ENCODE measurements around the gene MED27. TPM values are rescaled to one million over a fixed set of nuclear protein-coding genes. Genes with fewer than 3 reads are reported as not detected.

The MED27 gene
- total RNA-seq, 4 donors from 2014 or later = 8.2 to 18.9 (median 11.8) TPM

- Histone ChIP-seq H3K27ac (no peak overlapping the region), H3K36me3 (no peaks in the 10 kb centered on the region), H3K4me1 (peaks cover 0 to 20% (median 0%) of the 10 kb centered on the region in 4 donors), H3K9me3 (no peaks in the 10 kb centered on the region), H3K4me3 (no peak overlapping the region), H3K27me3 (no peaks in the 10 kb centered on the region)
- no peak for DNase-seq (ENCODE audit: low spot score in 2 of 2)
- TF ChIP-seq POLR2A (IDR thresholded peaks at IDR 0.05) (no peak), CTCF (IDR thresholded peaks at IDR 0.05) (no peak), EP300 (IDR thresholded peaks at IDR 0.05) (no peak)
- 64 to 68% methylated on average over 5 of the region's 5 CpGs for WGBS, 2 donors
Measured at GRCh38 chr9:132023419-132024180, 56.1 kb downstream of the MED27 start.

- no peaks in the 10 kb centered on the region for H3K9me3 ChIP-seq
- no peaks in the 10 kb centered on the region for H3K36me3 ChIP-seq
- no peak for DNase-seq (ENCODE audit: low spot score in 2 of 2)
- no peaks in the 10 kb centered on the region for H3K27me3 ChIP-seq
- no peak overlapping the region for H3K27ac ChIP-seq
- peaks cover 0 to 20% (median 0%) of the 10 kb centered on the region in 4 donors for H3K4me1 ChIP-seq
- TF ChIP-seq EP300 (IDR thresholded peaks at IDR 0.05) = no peak
- H3K4me3 ChIP-seq = no peak overlapping the region
- 44 to 46% methylated on average over 4 of the region's 4 CpGs for WGBS, 2 donors
Measured at GRCh38 chr9:132020820-132021510, 58.7 kb downstream of the MED27 start.

GRCh38 chr9:132020272-132020671 is 59.4 kb downstream of the MED27 start:
- peaks cover 0 to 20% (median 0%) of the 10 kb centered on the region in 4 donors for H3K4me1 ChIP-seq
- H3K9me3 ChIP-seq = no peaks in the 10 kb centered on the region
- no peak overlapping the region for H3K27ac ChIP-seq
- H3K4me3 ChIP-seq = no peak overlapping the region
- whole genome bisulfite sequencing, 2 donors = 94% methylated on average over 2 of the region's 2 CpGs
- no peaks in the 10 kb centered on the region for H3K27me3 ChIP-seq
- no peak for DNase-seq (ENCODE audit: low spot score in 2 of 2)
- H3K36me3 ChIP-seq = no peaks in the 10 kb centered on the region
- no peak for TF ChIP-seq CTCF (IDR thresholded peaks at IDR 0.05)
- TF ChIP-seq EP300 (IDR thresholded peaks at IDR 0.05) = no peak
- TF ChIP-seq POLR2A (IDR thresholded peaks at IDR 0.05) = no peak

GRCh38 chr9:132019702-132020101 is 60.0 kb downstream of the MED27 start:
- no peak overlapping the region for H3K27ac ChIP-seq
- no peak for DNase-seq (ENCODE audit: low spot score in 2 of 2)
- TF ChIP-seq EP300 (IDR thresholded peaks at IDR 0.05) = no peak
- no peak for TF ChIP-seq POLR2A (IDR thresholded peaks at IDR 0.05)
- no peak for TF ChIP-seq CTCF (IDR thresholded peaks at IDR 0.05)
- no peaks in the 10 kb centered on the region for H3K36me3 ChIP-seq
- peaks cover 0 to 20% (median 0%) of the 10 kb centered on the region in 4 donors for H3K4me1 ChIP-seq
- H3K27me3 ChIP-seq = no peaks in the 10 kb centered on the region
- H3K4me3 ChIP-seq = no peak overlapping the region
- WGBS, 2 donors = 77 to 84% methylated on average over 7 of the region's 7 CpGs
- no peaks in the 10 kb centered on the region for H3K9me3 ChIP-seq

GRCh38 chr9:132018957-132019405 is 60.7 kb downstream of the MED27 start:
- 43 to 45% methylated on average over 3 of the region's 3 CpGs for WGBS, 2 donors
- DNase-seq (ENCODE audit: low spot score in 2 of 2) = no peak
- no peaks in the 10 kb centered on the region for H3K27me3 ChIP-seq
- H3K9me3 ChIP-seq = no peaks in the 10 kb centered on the region
- no peaks in the 10 kb centered on the region for H3K36me3 ChIP-seq
- TF ChIP-seq EP300 (IDR thresholded peaks at IDR 0.05) = no peak
- no peak for TF ChIP-seq POLR2A (IDR thresholded peaks at IDR 0.05)
- no peak for TF ChIP-seq CTCF (IDR thresholded peaks at IDR 0.05)
- peaks cover 0 to 20% (median 0%) of the 10 kb centered on the region in 4 donors for H3K4me1 ChIP-seq
- no peak overlapping the region for H3K27ac ChIP-seq
- H3K4me3 ChIP-seq = no peak overlapping the region
